Sciatic nerve (tissue), 2 donors: ENCODE measurements around the gene DAP. TPM values are rescaled to one million over a fixed set of nuclear protein-coding genes. Genes with fewer than 3 reads are reported as not detected.

Experiments
- ATAC-seq: fragments of 200-7000 bp; cut with Tn5 transposase; one replicate; pipeline ENCODE4 v1.9.1; 2020; ENCODE audit warnings: mild to moderate bottlenecking, moderate library complexity
- DNase-seq: peaks from one replicate; pipeline ENCODE4 v3.0.0-alpha.2; 2020; ENCODE audit warnings: low spot score
- intact Hi-C: fragments of 100-400 bp; cut with DNase I; formaldehyde crosslinking; loops from one replicate; pipeline ENCODE4 v1.14.2; 2022
- total RNA-seq: library from RNA; stranded (reverse); fragmentation: NEBNext Ultra II Directional; extraction: Animal tissue kit (Norgen Biotek cat#: 25700); gene quantifications from one replicate; pipeline ENCODE4 v1.2.1, GENCODE V29; 2021
- donor health status: DM: no; HTN: no; CAD: no.
- donor health status: DM: no; HTN: no; CAD: no.

DAP gene
- total RNA-seq, 1 donor from 2014 or later, result 65.4 TPM

DNA sequence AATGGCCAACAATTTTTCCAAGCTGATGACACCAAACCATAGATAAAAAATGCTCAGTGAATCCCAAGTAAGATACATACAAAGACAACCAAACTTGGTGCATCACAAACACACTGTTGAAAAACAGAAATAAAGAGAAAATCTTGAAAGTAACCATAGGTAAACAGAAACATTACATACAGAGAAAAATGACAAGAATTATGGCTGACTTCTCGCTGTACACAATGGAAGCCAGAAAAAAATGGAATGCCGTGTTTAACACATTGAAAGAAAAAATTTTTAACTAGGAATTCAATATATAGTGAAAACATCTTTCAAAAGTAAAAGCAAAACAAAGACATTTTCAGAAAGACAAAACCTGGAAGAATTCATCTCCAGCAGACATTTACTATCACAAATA lies 20.6 kb downstream of the DAP start:
- no peak for DNase-seq
- intact Hi-C loops, result no loop called here
- ATAC-seq, result no peak

DNA sequence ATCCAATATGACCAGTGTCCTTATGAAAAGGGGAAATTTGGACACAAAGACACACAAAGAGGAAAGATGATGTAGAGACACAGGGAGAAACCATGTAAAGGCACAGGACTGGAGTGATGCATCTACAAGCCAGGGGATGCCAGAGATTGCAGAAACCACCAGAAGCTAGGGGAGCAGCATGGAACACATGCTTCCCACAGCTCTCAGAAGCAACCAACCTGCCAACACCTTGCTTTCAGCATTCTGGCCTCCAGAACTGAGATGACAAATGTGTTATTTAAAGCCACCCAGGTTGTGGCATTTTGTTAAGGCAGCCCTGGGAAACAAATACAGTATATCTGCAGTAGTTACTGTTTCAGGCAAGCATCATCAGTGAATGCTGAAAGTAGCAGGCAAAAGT lies 23.2 kb downstream of the DAP start:
- no peak for DNase-seq
- no peak for ATAC-seq
- intact Hi-C loops, result no loop called here

DNA sequence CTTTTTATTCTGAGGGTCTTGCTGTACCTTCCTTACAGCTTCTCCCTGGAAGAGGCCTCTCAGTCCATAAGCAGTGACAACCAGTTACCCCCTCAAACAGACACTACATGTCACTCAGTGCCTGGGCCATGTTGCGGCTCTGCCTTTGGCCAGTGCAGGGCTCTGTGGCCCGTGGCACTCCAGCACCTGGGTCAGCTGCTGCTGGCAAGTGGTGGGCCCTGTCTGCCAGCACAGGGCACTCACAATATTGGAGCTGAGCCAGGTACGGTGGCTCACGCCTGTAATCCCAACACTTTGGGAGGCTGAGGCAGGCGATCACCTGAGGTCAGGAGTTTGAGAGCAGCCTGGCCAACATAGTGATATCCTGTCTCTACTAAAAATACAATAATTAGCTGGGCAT lies 24.2 kb downstream of the DAP start:
- DNase-seq (no peak), ATAC-seq (no peak)
- intact Hi-C loops, result no loop called here

DNA sequence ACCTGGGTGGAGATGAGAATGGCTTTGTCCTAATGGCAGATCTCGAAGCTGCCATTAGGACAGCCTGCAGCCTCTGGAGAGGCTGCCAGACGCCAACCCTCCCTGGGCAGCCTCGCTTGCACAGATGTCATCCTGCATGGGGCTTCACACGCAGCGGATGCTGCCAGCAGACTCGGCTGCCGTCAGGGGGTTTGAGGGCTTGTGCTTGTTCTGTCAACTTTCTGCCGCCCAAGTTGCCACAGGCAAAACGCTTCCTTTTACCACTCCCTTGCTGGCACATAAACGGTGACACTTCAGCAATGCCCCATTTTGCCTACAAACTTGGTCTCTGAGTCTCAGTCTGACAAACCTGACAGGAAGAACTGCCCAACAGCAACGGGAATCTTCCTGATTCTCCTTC lies 24.7 kb downstream of the DAP start:
- ATAC-seq, result no peak
- intact Hi-C loops, result no loop called here

DNA sequence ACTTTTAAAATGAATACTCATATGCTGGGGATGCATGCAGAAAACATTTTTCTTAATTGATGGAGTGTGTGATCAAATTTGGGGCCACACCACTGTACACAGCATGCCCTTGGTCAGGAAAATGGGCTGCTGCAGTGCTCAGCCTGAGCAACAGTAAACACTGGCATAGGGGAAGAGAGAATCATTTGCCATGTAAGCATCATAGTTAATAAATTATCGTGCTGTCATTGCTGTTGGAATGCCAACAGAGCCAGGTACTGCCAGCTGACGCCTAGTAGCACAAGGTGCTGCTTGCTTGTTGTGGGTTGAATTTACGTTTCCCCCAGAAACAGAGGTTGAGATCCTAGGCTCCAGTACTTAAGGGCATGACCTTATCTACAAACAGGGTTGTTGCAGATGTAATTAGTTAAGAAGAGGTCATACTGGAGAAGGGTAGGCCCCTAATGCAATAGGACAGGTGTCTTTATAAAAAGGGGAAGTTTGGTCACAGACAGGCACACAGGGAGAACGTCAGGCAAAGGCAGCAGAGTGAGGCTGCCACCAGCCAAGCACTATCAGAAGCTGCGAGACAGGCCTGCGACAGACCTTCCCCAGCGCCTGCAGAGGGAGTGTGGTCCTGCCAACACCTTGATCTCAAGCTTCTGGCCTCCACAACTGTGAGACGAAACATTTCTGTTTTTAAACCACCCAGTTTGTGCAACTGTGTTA lies 25.3 kb downstream of the DAP start:
- no peak for ATAC-seq

More for the DNA sequence above, 24.7 kb downstream of the DAP start:
- no peak for DNase-seq

DNA sequence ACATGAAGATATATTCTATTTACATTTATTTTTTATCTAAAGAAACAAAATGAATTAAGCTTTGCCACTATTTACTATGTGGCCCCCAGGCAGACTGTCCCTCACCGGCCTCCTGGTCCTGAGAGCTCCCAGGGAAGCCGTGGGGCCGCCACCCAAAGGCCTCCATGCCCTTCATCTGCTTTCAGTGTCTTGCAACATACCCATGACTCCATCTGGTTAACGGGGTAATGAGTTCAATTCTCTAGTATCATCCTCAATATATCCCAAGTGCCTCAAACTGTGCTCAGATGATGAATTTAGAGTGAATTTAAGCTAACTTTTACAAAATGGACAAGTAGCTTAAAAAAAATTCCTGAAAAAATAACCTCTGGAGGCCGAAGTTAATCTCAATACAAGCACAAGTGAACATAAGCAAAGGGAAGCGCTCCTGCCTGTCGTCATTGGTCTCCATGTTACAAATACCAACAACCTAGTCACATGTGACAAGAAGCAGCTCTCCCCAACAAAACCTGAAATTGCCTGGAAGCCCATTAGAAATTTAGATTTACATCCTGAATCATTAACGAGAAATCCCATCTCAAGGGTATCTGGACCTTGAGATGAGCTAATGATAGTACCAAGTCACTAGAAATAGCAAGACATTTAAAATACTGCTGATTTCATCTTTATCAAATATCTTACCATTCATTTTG lies 26.1 kb downstream of the DAP start:
- ATAC-seq, result no peak
- no peak for DNase-seq
- intact Hi-C loops, result no loop called here

More for the DNA sequence above, 25.3 kb downstream of the DAP start:
- DNase-seq, result no peak
- intact Hi-C loops, result no loop called here

DNA sequence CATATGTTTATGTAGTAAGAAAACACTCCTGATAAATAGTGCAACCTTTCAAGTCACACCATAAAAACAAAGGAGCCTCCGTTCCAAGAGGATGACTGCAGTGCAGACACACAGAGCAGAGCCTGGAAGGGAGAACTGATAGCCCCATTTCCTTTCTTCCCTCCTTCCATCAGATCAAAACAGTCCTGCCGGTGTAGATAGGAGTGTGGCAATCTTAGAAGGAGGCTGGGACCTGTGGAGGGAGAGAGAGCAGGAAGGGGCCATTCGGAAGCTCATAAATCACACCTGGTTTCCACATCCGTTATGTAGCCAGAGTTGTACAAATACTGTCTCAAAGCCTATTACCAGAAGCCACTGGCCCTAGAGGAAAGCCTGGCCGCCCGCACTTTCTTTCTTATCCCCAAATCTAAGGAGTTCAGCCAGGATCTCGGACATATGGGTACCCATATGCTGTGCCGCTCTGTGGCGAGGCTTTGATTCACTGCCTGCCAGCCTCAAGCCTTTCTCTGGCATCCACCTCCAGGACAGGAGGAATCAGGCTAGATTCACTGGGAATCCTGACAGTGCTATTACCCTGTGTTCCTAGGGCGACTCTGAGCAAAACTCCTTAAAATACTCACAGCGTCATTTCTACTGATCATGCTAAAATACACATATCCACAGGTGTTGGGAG lies 26.9 kb downstream of the DAP start:
- DNase-seq (no peak), ATAC-seq (no peak)
- intact Hi-C loops, result no loop called here

DNA sequence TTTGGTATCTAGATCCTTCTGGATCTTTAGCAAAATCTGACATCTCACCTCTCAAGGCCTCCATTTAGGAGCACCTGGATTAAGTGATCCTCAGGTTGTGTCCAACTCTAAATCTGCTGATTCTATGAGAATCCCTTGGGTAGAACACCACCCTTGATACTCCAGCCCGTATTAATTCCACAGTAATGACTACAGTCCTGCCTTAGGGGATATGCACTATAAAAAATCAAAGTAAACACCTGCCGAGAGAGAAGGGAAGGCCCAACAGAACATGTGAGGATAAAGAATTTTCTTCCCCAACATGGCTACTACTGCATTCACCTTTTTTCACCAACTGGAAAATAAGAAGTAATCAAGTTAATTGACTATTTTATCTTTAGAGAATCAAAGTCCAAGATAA lies 27.6 kb downstream of the DAP start:
- intact Hi-C loops, result no loop called here
- DNase-seq, result no peak
- no peak for ATAC-seq

DNA sequence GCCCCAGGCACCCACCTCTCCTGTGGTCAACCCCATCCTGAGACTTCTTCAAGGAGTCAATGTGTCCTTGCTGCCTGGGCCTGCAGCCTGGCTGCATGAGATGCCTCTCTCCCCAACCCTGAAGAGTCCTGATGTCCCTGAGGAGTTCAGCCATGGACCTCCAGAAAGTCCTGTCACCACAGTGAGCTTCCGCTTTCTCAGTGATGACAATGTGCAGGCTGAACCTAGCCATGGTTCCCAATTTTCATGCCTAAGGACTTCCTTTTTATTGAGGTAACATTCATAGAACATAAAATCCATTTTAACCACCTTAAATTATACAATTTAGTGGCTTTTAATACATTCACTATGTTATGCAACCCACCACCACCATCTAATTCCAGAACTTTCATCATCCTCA lies 29.1 kb downstream of the DAP start:
- DNase-seq (no peak), ATAC-seq (no peak)
- intact Hi-C loops, result no loop called here

DNA sequence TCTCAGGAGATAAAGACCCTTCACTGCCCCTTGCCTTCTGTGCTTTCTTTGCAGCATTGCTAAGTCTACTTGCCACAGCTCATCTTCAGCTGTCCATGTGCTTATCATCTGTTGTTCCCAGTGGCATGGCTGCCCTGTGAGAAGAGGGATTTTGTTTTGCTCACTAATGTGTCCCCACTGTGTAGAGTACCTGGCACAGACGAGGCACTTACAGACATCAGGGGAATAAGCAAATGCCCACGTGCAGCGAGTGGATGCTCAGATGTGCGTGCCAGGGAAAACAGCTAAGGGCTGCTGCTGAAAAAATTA lies 31.0 kb downstream of the DAP start:
- no peak for ATAC-seq
- intact Hi-C loops, result no loop called here
- no peak for DNase-seq

DNA sequence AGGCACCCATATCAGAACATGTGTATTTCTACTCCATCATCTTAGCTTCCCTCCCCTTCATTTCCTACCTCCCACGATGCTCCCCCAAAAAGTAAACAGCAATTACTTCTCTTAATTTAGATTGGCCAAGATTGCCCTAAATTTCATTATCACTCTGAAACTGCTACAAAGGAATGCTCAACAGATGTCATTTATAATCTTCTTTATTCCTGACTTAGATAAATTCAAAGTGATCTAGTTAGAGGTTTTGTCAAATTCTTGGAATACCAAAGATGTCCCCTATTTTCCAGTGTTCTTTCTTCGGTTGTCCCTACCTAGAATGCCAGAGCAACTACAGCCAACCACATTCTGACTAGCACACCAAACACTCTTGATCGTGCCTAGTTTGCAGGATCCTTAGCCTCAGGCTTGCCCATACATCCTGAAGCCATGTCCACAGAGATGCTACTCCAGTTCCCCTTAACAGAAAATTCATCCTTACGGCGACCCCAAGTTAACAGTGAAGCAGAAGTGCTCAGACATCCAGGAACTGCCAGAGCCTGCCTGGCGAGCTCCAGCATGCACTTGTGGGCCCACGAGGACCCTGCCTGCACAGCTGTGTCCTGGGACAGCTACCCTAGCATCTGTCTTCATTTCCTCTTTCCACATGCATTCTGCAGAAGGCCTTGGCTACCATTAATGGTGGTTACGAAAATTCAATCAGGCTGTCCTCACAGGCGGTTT lies 31.6 kb downstream of the DAP start:
- DNase-seq (no peak), ATAC-seq (peak; percentile 27)
- intact Hi-C loops, result no loop called here

DNA sequence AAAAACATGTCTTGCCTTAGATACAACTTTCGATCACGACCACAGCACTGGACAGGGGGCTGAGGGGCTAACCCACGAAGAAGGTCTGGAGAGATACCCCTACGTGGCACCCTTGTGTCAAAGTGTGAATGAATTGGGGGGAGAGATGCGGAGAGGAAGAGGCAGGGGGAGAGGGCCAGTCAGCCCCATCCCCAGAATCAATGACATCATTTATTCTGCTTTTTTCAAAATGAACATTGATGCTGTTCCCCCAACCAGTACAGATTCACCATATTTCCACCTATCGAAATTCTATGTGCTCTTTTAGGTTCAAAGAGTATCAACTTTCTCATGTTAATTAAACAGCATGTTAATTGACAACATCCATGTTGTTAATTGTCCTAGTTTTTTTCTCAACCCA lies 32.4 kb downstream of the DAP start:
- ATAC-seq (no peak), DNase-seq (no peak)
- intact Hi-C loops, result no loop called here

DNA sequence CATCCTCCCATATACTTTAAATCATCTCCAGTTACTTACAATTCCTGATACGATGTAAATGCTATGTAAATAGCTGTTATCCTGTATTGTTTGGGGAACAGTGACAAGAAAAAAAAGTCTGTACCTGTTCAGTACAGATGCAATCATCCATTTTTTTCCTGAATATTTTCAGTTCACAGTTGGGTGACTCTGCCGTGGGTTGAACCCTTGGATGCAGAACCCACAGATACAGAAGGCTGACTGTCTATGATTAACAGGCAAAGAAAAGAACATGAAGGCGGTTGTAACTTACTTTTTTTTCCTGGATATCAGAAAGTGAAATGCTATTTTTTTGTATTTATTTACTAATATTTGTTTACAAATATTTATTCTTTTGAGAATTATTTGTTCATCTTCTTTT lies 33.2 kb downstream of the DAP start:
- ATAC-seq (no peak), DNase-seq (no peak)
- intact Hi-C loops, result no loop called here

DNA sequence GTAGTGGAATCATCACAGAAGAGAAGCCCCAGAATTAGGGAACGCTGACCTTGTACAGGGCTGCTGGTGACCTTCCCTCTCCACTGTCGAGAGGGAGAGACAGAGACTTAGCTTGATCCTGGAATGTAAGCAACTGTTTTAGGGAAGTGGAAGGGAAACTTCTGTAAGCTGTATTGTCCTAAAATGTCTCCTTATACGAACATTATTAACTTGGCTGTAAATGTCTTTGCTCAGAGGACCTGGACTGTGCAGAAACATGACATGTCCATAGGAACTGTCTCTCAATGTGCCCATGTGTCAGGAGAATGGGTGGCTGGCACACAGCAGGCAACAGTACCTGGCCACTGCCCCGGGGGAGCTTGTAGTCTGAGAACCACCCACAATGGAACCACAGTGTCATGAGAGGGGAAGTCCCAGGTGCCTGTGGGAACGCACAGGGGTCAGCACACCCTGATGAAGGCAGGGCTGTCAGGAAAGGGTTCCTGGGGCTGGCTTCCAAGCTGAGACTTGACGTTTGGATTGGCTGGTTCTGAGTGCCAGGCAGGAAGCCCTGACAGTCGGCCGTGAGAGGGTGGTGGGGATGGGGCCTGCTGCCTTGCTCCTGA lies 34.0 kb downstream of the DAP start:
- intact Hi-C loops, result no loop called here
- DNase-seq, result no peak
- no peak for ATAC-seq

DNA sequence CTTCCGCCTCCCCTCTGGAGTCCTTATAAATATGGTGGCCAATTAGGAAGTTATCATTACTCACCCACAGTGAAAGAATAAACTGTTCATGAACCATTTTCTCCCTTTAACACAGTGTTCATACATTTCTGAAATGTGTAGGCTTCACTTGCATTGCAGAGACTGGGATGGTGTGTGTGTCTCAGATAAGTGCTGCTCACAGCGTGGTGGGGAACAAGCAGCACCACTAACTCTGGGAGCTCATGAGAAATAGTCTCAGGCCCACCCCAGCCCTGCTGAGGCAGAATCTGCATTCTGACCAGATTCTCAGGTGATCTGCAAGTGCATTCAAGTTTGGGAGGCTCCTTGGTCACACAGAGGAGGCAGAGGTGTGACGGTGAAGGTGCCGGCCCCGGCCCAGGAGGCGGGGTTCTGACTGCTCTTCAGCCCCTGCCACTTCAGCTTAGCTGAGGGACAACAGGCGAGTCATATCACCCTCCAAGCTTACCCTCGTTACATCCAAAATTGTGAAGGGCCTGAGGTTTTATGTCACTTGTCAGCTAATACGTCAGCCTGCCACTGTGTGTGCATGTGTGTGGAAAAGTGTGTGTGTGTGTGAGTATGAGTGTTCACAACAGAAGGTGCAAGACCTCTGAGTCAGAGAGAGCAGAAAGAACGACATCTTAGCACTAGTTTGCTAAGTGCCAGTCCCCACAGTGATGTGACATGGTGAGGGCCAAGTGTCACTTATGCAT lies 34.7 kb downstream of the DAP start:
- intact Hi-C loops, result no loop called here
- DNase-seq, result no peak
- ATAC-seq, result no peak

DNA sequence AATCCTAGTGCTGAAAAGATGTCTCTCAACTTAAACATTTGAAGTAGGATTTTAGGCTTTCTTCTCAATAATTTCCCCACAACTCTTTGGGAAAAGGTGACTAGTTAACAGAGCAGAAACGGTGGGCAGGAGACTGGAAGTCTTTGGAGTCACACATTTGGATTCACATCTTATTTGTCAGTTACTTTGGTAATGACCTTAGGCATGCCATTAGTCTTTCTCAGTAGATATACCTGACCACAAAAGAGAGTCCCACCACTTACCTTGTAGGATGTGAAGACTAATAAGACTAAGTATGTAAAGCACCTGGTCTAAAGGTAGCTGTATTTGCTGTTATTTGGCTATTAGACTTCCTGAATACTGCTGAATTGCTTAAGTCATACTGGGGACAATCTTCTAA lies 35.4 kb downstream of the DAP start:
- ATAC-seq (no peak), DNase-seq (no peak)
- intact Hi-C loops, result no loop called here

DNA sequence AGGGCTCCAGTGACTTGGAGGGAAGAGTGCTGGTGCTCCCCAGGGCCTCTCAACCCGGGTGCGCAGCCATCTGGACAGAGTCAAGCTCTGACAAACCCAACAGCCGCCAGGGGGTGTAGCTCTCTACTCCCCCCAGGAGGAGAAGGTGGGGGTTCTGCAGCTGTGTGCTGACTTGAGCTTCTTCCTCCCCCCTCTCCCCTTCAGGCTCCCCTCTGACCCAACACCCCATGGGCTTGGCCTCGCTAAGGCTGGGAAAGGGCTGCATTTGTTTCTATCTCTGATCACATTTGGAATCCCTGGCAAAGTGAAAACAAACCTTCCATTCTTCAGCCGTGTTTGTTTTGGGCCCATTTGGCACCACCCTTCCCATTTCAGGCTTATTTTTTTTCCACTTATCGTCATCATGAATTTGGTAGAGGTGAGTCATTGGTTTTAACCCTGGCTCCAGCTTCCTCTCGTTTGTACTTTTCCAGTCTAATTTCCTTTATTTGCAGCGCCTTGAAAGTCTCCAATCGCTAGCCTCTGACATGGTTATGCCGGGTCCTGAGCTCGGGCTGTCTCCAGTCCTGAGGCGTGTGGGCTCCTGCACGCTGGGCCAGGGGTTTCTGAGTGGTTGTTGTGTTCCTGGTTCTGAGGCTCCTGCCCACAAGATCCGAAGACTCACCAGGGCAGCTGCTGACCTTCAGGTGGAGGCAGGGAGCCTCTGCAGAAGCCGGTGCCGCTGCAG lies 36.1 kb downstream of the DAP start:
- DNase-seq (peak; percentile 77), ATAC-seq (peak; percentile 90)
- intact Hi-C loops, result no loop called here

DNA sequence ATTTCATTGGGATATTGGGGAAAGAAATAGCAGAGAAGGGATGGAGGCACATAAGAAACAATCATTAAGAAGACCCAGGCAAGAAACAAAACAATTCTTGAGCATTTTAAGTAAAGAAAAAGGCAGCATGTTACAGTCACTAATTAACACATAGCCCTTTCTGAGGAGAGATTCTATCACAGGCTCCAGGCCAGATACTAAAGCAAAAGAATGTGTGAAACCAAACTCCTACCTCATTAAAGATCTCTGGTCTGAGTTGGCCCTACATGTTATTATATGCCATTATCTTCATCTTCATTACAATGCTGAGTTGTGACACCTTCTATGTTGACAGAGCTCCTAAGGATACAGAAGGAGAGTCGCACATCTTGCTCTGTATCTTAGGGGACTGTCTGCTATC lies 37.5 kb downstream of the DAP start:
- intact Hi-C loops, result no loop called here
- no peak for DNase-seq
- ATAC-seq, result no peak
